G401 (cell line): ENCODE measurements around the gene SDHAF1. TPM values are rescaled to one million over a fixed set of nuclear protein-coding genes. Genes with fewer than 3 reads are reported as not detected.

ENCODE experiments used
- total RNA-seq: library from RNA; depleted of rRNA; stranded (reverse); fragments of >200 nt; shearing (Covaris generic); gene quantifications from 2 replicates; pipeline ENCODE4 v1.2.3, GENCODE V29; 2014; rRNA removed

SDHAF1 gene
- total RNA-seq, 1 experiment from 2014 or later = 46.9 TPM

Other genes with a start within 250 kb of the SDHAF1 start
- gene U2AF1L4, start 249.8 kb upstream of the SDHAF1 start, total RNA-seq = 6.3 and 44.4 TPM in 2 replicates
- 63.1 and 65.0 TPM in 2 replicates for gene PSENEN, start 249.5 kb upstream of the SDHAF1 start, total RNA-seq
- 0.80 and 9.2 TPM in 2 replicates for gene LIN37, start 246.6 kb upstream of the SDHAF1 start, total RNA-seq
- not detected in 2 replicates for gene HSPB6, start 238.2 kb upstream of the SDHAF1 start, total RNA-seq
- 7.9 and 11.9 TPM in 2 replicates for gene PROSER3, start 237.0 kb upstream of the SDHAF1 start, total RNA-seq
- 1.7 and 4.6 TPM in 2 replicates for gene ARHGAP33, start 219.6 kb upstream of the SDHAF1 start, total RNA-seq
- not detected in 2 replicates for gene PRODH2, start 182.3 kb upstream of the SDHAF1 start, total RNA-seq
- 0.18 TPM in 1 of 2 replicates, not detected in the other for gene NPHS1, start 142.7 kb upstream of the SDHAF1 start, total RNA-seq
- gene KIRREL2, start 138.3 kb upstream of the SDHAF1 start, total RNA-seq = 3.0 and 5.2 TPM in 2 replicates
- gene APLP1, start 126.6 kb upstream of the SDHAF1 start, total RNA-seq = 121 and 133 TPM in 2 replicates
- 4.1 and 8.4 TPM in 2 replicates for gene NFKBID, start 94.6 kb upstream of the SDHAF1 start, total RNA-seq
- not detected in 2 replicates for gene HCST, start 92.7 kb upstream of the SDHAF1 start, total RNA-seq
- 7.3 TPM in 1 of 2 replicates, not detected in the other for gene TYROBP, start 86.9 kb upstream of the SDHAF1 start, total RNA-seq
- 6.2 and 15.8 TPM in 2 replicates for gene LRFN3, start 58.8 kb upstream of the SDHAF1 start, total RNA-seq
- gene SYNE4, start 13.6 kb downstream of the SDHAF1 start, total RNA-seq = 0.37 and 1.1 TPM in 2 replicates
- 28.2 and 39.3 TPM in 2 replicates for gene ALKBH6, start 19.0 kb downstream of the SDHAF1 start, total RNA-seq
- 0.37 TPM in 1 of 2 replicates, not detected in the other for gene CLIP3, start 37.7 kb downstream of the SDHAF1 start, total RNA-seq
- gene THAP8, start 59.1 kb downstream of the SDHAF1 start, total RNA-seq = 0.37 and 5.2 TPM in 2 replicates
- 9.7 and 12.9 TPM in 2 replicates for gene WDR62, start 59.7 kb downstream of the SDHAF1 start, total RNA-seq
- not detected in 2 replicates for gene OVOL3, start 116.0 kb downstream of the SDHAF1 start, total RNA-seq
- 120 and 122 TPM in 2 replicates for gene POLR2I, start 119.7 kb downstream of the SDHAF1 start, total RNA-seq
- gene TBCB, start 120.3 kb downstream of the SDHAF1 start, total RNA-seq = 314 and 477 TPM in 2 replicates
- 266 and 370 TPM in 2 replicates for gene CAPNS1, start 144.9 kb downstream of the SDHAF1 start, total RNA-seq
- not detected in 2 replicates for gene COX7A1, start 157.3 kb downstream of the SDHAF1 start, total RNA-seq
- gene ZNF565, start 219.5 kb downstream of the SDHAF1 start, total RNA-seq = 0.74 and 3.5 TPM in 2 replicates
- 35.3 and 84.9 TPM in 2 replicates for gene ZNF146, start 219.9 kb downstream of the SDHAF1 start, total RNA-seq